ENCODE results near the gene UNC79.

UNC79 gene

DNA sequence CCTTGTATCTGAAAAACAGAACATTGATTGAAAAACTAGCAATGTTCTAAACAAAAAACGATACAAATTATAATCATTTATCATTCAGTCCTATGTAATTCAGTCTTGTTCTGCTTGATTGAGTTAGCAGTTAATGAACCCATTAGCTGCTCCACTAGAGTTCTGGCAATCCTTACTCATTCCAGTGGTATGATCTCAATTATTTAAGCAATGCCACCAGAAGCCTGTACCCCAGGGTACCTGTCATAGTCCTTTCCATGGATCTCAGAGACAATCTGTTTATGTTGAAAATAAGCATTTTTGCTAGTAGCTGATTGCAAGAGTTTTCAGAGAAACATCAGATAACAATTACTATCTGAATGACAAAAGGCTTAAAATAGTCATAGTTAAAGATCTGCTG is 115.9 kb downstream of the UNC79 start:
- CTCF ChIA-PET: interaction anchor here (0.6 kb wide), 1 partner anchor 14 kb away, joined by 3 read pairs; no protein-coding TSS in a partner anchor
- no peak overlapping the region for H3K4me3 ChIP-seq (ENCODE audit: low read depth, low read length)
- no peak overlapping the region for H3K27ac ChIP-seq (ENCODE audit: extremely low read depth, low read depth, low read length)
- TF ChIP-seq ZNF433 (tag by site-specific recombination; IDR thresholded peaks at IDR 0.05; ENCODE audit: low read depth): no peak
- TF ChIP-seq ZNF341 (tag by site-specific recombination; IDR thresholded peaks at IDR 0.05; ENCODE audit: low read depth): no peak
- TF ChIP-seq ZNF169 (tag by site-specific recombination; IDR thresholded peaks at IDR 0.05): no peak
- TF ChIP-seq ZNF248 (tag by site-specific recombination; IDR thresholded peaks at IDR 0.05): no peak
- TF ChIP-seq ZNF366 (tag by site-specific recombination; conservative IDR thresholded peaks at IDR 0.05): no peak
- TF ChIP-seq KLF9 (tag by site-specific recombination; IDR thresholded peaks at IDR 0.05; ENCODE audit: low read depth): no peak
- TF ChIP-seq, protein P1, sequence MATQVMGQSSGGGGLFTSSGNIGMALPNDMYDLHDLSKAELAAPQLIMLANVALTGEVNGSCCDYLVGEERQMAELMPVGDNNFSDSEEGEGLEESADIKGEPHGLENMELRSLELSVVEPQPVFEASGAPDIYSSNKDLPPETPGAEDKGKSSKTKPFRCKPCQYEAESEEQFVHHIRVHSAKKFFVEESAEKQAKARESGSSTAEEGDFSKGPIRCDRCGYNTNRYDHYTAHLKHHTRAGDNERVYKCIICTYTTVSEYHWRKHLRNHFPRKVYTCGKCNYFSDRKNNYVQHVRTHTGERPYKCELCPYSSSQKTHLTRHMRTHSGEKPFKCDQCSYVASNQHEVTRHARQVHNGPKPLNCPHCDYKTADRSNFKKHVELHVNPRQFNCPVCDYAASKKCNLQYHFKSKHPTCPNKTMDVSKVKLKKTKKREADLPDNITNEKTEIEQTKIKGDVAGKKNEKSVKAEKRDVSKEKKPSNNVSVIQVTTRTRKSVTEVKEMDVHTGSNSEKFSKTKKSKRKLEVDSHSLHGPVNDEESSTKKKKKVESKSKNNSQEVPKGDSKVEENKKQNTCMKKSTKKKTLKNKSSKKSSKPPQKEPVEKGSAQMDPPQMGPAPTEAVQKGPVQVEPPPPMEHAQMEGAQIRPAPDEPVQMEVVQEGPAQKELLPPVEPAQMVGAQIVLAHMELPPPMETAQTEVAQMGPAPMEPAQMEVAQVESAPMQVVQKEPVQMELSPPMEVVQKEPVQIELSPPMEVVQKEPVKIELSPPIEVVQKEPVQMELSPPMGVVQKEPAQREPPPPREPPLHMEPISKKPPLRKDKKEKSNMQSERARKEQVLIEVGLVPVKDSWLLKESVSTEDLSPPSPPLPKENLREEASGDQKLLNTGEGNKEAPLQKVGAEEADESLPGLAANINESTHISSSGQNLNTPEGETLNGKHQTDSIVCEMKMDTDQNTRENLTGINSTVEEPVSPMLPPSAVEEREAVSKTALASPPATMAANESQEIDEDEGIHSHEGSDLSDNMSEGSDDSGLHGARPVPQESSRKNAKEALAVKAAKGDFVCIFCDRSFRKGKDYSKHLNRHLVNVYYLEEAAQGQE (tag by site-specific recombination; IDR thresholded peaks at IDR 0.05): no peak
- no peak for TF ChIP-seq ZNF202 (tag by site-specific recombination; IDR thresholded peaks at IDR 0.05; ENCODE audit: borderline replicate concordance)
- no peak for TF ChIP-seq GLIS1 (tag by site-specific recombination; IDR thresholded peaks at IDR 0.05)
- no peak for TF ChIP-seq ZBTB8A (tag by site-specific recombination; IDR thresholded peaks at IDR 0.05)
- TF ChIP-seq SCRT1 (tag by site-specific recombination; IDR thresholded peaks at IDR 0.05; ENCODE audit: borderline replicate concordance): no peak
- TF ChIP-seq ZNF544 (tag by site-specific recombination; IDR thresholded peaks at IDR 0.05): no peak
- TF ChIP-seq ZNF830 (tag by site-specific recombination; IDR thresholded peaks at IDR 0.05; ENCODE audit: low read depth): no peak
- TF ChIP-seq, protein P2, sequence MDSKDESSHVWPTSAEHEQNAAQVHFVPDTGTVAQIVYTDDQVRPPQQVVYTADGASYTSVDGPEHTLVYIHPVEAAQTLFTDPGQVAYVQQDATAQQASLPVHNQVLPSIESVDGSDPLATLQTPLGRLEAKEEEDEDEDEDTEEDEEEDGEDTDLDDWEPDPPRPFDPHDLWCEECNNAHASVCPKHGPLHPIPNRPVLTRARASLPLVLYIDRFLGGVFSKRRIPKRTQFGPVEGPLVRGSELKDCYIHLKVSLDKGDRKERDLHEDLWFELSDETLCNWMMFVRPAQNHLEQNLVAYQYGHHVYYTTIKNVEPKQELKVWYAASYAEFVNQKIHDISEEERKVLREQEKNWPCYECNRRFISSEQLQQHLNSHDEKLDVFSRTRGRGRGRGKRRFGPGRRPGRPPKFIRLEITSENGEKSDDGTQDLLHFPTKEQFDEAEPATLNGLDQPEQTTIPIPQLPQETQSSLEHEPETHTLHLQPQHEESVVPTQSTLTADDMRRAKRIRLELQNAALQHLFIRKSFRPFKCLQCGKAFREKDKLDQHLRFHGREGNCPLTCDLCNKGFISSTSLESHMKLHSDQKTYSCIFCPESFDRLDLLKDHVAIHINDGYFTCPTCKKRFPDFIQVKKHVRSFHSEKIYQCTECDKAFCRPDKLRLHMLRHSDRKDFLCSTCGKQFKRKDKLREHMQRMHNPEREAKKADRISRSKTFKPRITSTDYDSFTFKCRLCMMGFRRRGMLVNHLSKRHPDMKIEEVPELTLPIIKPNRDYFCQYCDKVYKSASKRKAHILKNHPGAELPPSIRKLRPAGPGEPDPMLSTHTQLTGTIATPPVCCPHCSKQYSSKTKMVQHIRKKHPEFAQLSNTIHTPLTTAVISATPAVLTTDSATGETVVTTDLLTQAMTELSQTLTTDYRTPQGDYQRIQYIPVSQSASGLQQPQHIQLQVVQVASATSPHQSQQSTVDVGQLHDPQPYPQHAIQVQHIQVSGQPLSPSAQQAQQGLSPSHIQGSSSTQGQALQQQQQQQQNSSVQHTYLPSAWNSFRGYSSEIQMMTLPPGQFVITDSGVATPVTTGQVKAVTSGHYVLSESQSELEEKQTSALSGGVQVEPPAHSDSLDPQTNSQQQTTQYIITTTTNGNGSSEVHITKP (tag by site-specific recombination; IDR thresholded peaks at IDR 0.05): no peak
- TF ChIP-seq ZNF37A (tag by site-specific recombination; IDR thresholded peaks at IDR 0.05): no peak
- TF ChIP-seq ZSCAN30 (tag by site-specific recombination; IDR thresholded peaks at IDR 0.05): no peak
- TF ChIP-seq, protein P3, sequence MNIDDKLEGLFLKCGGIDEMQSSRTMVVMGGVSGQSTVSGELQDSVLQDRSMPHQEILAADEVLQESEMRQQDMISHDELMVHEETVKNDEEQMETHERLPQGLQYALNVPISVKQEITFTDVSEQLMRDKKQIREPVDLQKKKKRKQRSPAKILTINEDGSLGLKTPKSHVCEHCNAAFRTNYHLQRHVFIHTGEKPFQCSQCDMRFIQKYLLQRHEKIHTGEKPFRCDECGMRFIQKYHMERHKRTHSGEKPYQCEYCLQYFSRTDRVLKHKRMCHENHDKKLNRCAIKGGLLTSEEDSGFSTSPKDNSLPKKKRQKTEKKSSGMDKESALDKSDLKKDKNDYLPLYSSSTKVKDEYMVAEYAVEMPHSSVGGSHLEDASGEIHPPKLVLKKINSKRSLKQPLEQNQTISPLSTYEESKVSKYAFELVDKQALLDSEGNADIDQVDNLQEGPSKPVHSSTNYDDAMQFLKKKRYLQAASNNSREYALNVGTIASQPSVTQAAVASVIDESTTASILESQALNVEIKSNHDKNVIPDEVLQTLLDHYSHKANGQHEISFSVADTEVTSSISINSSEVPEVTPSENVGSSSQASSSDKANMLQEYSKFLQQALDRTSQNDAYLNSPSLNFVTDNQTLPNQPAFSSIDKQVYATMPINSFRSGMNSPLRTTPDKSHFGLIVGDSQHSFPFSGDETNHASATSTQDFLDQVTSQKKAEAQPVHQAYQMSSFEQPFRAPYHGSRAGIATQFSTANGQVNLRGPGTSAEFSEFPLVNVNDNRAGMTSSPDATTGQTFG (tag by site-specific recombination; IDR thresholded peaks at IDR 0.05; ENCODE audit: borderline replicate concordance): no peak
- TF ChIP-seq ZNF48 (tag by site-specific recombination; IDR thresholded peaks at IDR 0.05): no peak
- no peaks in the 10 kb centered on the region for H3K4me1 ChIP-seq (ENCODE audit: control insufficient read depth, insufficient read depth, low read length)
- no peaks in the 10 kb centered on the region for H3K9me3 ChIP-seq (ENCODE audit: control insufficient read depth, insufficient read depth, low read depth, low read length)
- POLR2A ChIA-PET: no interaction called here
- no peaks in the 10 kb centered on the region for H3K36me3 ChIP-seq (ENCODE audit: control insufficient read depth in 2 of 2, insufficient read depth in 1 of 2, low read length in 2 of 2)

All from HEK293 (cell line).